22Rv1 (cell line): ENCODE measurements around the gene ATP2B3.
"Not testable (repeated sequence)": the region's sequence is repeated elsewhere in the genome, so short reads cannot be mapped to it uniquely, and the experiment has no call there.

Experiments
- H3K27ac ChIP-seq: fragments of 450-650 bp; 2 replicates; pipeline ENCODE4 v1.5.1; 2017
- CTCF ChIP-seq: fragments of 450-650 bp; IDR thresholded peaks from 2 replicates; pipeline ENCODE4 v1.5.1; 2017; ENCODE audit warnings: mild to moderate bottlenecking
- ZFX ChIP-seq: fragments of 450-650 bp; IDR thresholded peaks from 2 replicates; pipeline ENCODE4 v1.6.1; 2017; ENCODE audit warnings: antibody characterized with exemption, borderline replicate concordance

Gene ATP2B3

GRCh38 chrX:153600921-153601320 lies 83.5 kb downstream of the ATP2B3 start:
- no peak for TF ChIP-seq ZFX
- no peak for TF ChIP-seq CTCF

GRCh38 chrX:153601511-153602110 lies 84.2 kb downstream of the ATP2B3 start:
- no peak for TF ChIP-seq ZFX
- no peak for TF ChIP-seq CTCF
- H3K27ac ChIP-seq: no peak overlapping the region

More at GRCh38 chrX:153600921-153601320, 83.5 kb downstream of the ATP2B3 start:
- no peak overlapping the region for H3K27ac ChIP-seq

- H3K27ac ChIP-seq: no peak overlapping the region
- no peak for TF ChIP-seq CTCF
- TF ChIP-seq ZFX: no peak
These were observed 85.2 kb downstream of the ATP2B3 start for GRCh38 chrX:153602601-153603000.

GRCh38 chrX:153603131-153603656 lies 85.8 kb downstream of the ATP2B3 start:
- no peak for TF ChIP-seq ZFX
- no peak for TF ChIP-seq CTCF
- H3K27ac ChIP-seq: no peak overlapping the region

- H3K27ac ChIP-seq: not testable (repeated sequence)
These were observed 87.4 kb downstream of the ATP2B3 start for GRCh38 chrX:153604666-153605380.

GRCh38 chrX:153606503-153606902 lies 89.1 kb downstream of the ATP2B3 start:
- H3K27ac ChIP-seq: no peak overlapping the region

GRCh38 chrX:153608376-153608775 lies 90.9 kb downstream of the ATP2B3 start:
- TF ChIP-seq ZFX: no peak
- TF ChIP-seq CTCF: no peak
- H3K27ac ChIP-seq: no peak overlapping the region

More at GRCh38 chrX:153606503-153606902, 89.1 kb downstream of the ATP2B3 start:
- TF ChIP-seq ZFX (no peak), CTCF (no peak)

GRCh38 chrX:153608806-153609205 lies 91.4 kb downstream of the ATP2B3 start:
- TF ChIP-seq ZFX: no peak
- TF ChIP-seq CTCF: no peak
- H3K27ac ChIP-seq: no peak overlapping the region
